ENCODE results near the gene NCK1. TPM values are rescaled to one million over a fixed set of nuclear protein-coding genes. Genes with fewer than 3 reads are reported as not detected.

Gene NCK1
- total and polyA plus RNA-seq, 12 donors: 7.6 to 31.8 (median 21.0) TPM

DNA sequence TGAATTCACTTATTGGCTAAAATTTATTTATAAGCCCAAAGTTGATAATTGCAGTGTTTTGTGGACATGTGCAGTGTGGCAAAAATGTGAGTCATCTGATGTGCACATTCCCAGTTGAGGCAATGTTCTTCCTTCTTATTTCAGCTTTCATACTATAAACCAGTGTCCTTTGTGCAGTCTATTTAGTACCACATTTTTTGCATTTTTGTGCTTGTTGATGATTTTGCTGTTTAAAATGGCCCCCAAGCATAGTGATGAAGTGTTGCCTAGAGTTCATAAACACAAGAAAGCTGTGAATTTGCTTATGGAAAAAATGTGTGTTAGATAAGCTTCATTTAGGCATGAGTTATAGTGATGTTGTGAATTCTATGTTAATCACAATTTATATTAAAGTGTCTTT lies 76.3 kb downstream of the NCK1 start:
- H3K9me3 ChIP-seq: peaks cover 0 to 11% (median 0%) of the 10 kb centered on the region in 11 donors
- TF ChIP-seq, protein P1, sequence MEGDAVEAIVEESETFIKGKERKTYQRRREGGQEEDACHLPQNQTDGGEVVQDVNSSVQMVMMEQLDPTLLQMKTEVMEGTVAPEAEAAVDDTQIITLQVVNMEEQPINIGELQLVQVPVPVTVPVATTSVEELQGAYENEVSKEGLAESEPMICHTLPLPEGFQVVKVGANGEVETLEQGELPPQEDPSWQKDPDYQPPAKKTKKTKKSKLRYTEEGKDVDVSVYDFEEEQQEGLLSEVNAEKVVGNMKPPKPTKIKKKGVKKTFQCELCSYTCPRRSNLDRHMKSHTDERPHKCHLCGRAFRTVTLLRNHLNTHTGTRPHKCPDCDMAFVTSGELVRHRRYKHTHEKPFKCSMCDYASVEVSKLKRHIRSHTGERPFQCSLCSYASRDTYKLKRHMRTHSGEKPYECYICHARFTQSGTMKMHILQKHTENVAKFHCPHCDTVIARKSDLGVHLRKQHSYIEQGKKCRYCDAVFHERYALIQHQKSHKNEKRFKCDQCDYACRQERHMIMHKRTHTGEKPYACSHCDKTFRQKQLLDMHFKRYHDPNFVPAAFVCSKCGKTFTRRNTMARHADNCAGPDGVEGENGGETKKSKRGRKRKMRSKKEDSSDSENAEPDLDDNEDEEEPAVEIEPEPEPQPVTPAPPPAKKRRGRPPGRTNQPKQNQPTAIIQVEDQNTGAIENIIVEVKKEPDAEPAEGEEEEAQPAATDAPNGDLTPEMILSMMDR (IDR thresholded peaks at IDR 0.05): no peak
- H3K36me3 ChIP-seq: peaks cover 0 to 25% (median 3%) of the 10 kb centered on the region in 9 donors
- H3K27ac ChIP-seq: peak overlapping the region in 2 of 10 donors; percentile 4 to 17
- no peak overlapping the region for H3K4me3 ChIP-seq
- ATAC-seq: peak in 1 of 8 donors; percentile 53
- no peak for DNase-seq
- intact Hi-C loops (cut with DNase I): loop anchor here in 2 of 10 donors (5.0 to 10.0 kb wide), 2 partner anchors 71 to 74 kb away; partner anchors contain the start of gene NCK1 (in 1 of the 2)
- H3K27me3 ChIP-seq: no peaks in the 10 kb centered on the region
- H3K4me1 ChIP-seq: peaks cover 0 to 73% (median 23%) of the 10 kb centered on the region in 9 donors

DNA sequence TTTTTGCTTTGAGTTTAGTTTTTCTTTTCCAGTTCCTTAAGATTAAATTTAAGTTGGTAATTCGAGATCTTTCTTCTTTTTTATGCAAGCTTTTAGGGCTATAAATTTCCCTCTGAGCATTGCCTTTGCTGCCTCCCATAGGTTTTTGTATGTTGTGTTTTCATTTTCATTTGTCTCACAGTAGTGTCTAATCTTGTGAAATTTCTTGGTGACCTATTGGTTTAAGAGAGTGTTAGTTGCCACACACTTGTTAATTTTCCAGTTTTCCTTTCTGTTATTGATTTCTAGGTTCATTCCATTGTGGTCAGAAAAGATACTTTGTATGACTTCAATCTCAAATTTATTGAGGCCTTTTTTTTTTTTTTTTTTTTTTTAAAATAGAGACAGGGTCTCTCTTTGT lies 77.5 kb downstream of the NCK1 start:
- peaks cover 0 to 11% (median 0%) of the 10 kb centered on the region in 11 donors for H3K9me3 ChIP-seq
- intact Hi-C loops (cut with DNase I): loop anchor here in 2 of 10 donors (5.0 to 10.0 kb wide), 2 partner anchors 72 to 75 kb away; partner anchors contain the start of gene NCK1 (in 1 of the 2)
- H3K36me3 ChIP-seq: peaks cover 0 to 14% (median 3%) of the 10 kb centered on the region in 9 donors
- 88 to 95% methylated on average over 1 of the region's 1 CpG for WGBS, 2 donors
- H3K4me3 ChIP-seq: no peak overlapping the region
- TF ChIP-seq, protein P1 (IDR thresholded peaks at IDR 0.05): no peak
- peaks cover 0 to 75% (median 30%) of the 10 kb centered on the region in 9 donors for H3K4me1 ChIP-seq
- no peak for ATAC-seq
- H3K27me3 ChIP-seq: no peaks in the 10 kb centered on the region
- DNase-seq: no peak
- H3K27ac ChIP-seq: peak overlapping the region in 1 of 10 donors; percentile 17

DNA sequence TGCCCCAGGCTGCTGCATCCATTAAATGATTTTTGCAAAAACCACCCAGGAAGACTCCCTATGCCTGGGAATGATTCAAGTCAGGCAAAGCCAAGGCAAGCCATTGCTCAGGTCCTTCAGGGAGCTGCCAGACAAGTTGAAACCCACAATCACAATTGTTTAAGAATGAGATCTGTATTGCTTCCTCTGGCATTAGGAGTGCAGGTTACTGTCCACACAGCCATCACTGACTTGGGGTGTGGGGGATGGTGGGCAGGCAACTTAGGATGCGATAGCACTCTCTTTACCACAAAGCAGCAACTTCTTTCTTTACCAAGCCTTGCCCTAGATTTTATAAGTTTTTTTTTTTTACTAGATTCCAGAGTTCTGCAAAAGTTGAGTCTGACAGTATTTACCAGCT lies 80.8 kb downstream of the NCK1 start:
- H3K9me3 ChIP-seq: peaks cover 0 to under 1% (median 0%) of the 10 kb centered on the region in 11 donors
- no peak overlapping the region for H3K4me3 ChIP-seq
- DNase-seq (no peak), ATAC-seq (no peak)
- no peaks in the 10 kb centered on the region for H3K27me3 ChIP-seq
- peaks cover 2 to 73% (median 25%) of the 10 kb centered on the region in 9 donors for H3K4me1 ChIP-seq
- intact Hi-C loops (cut with DNase I): loop anchor here in 2 of 10 donors (10.0 kb wide), 2 partner anchors 78 to 188 kb away; partner anchors contain the start of genes NCK1 (in 1 of the 2) and STAG1 (in 1 of the 2)
- peaks cover 0 to 23% (median 5%) of the 10 kb centered on the region in 9 donors for H3K36me3 ChIP-seq
- 70 to 80% methylated on average over 1 of the region's 1 CpG for WGBS, 2 donors
- TF ChIP-seq, protein P1 (IDR thresholded peaks at IDR 0.05): no peak
- H3K27ac ChIP-seq: peak overlapping the region in 3 of 10 donors; percentile 11 to 43 (median 17)

DNA sequence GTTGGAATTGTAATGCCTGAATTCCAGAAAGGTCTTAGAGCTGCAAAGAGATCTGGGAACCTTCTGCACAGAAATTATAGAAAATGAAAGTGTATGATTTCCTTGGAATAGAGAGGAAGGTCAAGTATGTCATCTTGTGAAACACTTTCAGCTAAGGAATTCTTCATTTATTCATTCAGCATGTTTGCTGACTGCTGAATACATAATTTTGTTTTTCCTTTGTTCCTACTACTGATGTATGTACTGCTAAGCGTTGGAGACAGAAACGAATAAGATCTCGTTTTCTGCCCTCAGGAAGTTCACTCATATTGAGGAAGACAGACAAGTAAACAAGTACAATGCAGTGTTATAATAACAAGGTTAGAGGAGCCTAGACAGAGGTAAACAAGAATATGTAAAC lies 81.4 kb downstream of the NCK1 start:
- Histone ChIP-seq H3K4me3 (no peak overlapping the region), H3K36me3 (peaks cover 0 to 29% (median 5%) of the 10 kb centered on the region in 9 donors), H3K4me1 (peaks cover 2 to 69% (median 24%) of the 10 kb centered on the region in 9 donors), H3K9me3 (no peaks in the 10 kb centered on the region), H3K27me3 (no peaks in the 10 kb centered on the region), H3K27ac (peak overlapping the region in 3 of 10 donors; percentile 17 to 43 (median 20))
- DNase-seq (no peak), ATAC-seq (peak in 1 of 8 donors; percentile 25)
- WGBS, 2 donors: 54 to 65% methylated on average over 3 of the region's 3 CpGs
- TF ChIP-seq, protein P1 (IDR thresholded peaks at IDR 0.05): no peak
- intact Hi-C loops (cut with DNase I): loop anchor here in 2 of 10 donors (10.0 kb wide), 2 partner anchors 79 to 189 kb away; partner anchors contain the start of genes NCK1 (in 1 of the 2) and STAG1 (in 1 of the 2)

Data from heart right ventricle (tissue), 16 donors.